ENCODE measurements around the gene NFIC. TPM values are rescaled to one million over a fixed set of nuclear protein-coding genes. Genes with fewer than 3 reads are reported as not detected.

The NFIC gene
- total RNA-seq, 1 donor from 2014 or later, result 12.7 TPM

- intact Hi-C loops (cut with micrococcal nuclease), result loop anchor here (1.0 kb wide), 1 partner anchor 77 kb away; no protein-coding TSS in a partner anchor
Measured at GRCh38 chr19:3358689-3359014, 7.7 kb upstream of the NFIC start.

GRCh38 chr19:3359015-3359918 lies 7.1 kb upstream of the NFIC start:
- intact Hi-C loops (cut with micrococcal nuclease), result loop anchor here (1.0 kb wide), 1 partner anchor 76 kb away; no protein-coding TSS in a partner anchor

- intact Hi-C loops (cut with micrococcal nuclease), result loop anchor here (1.0 kb wide), 1 partner anchor 75 kb away; no protein-coding TSS in a partner anchor
Measured at GRCh38 chr19:3359919-3360420, 6.4 kb upstream of the NFIC start.

- intact Hi-C loops (cut with micrococcal nuclease), result no loop called here
Measured at GRCh38 chr19:3360421-3361383, 5.7 kb upstream of the NFIC start.

- intact Hi-C loops (cut with micrococcal nuclease), result no loop called here
Measured at GRCh38 chr19:3361384-3362216, 4.8 kb upstream of the NFIC start.

GRCh38 chr19:3362217-3362906 lies 4.0 kb upstream of the NFIC start:
- intact Hi-C loops (cut with micrococcal nuclease), result no loop called here

- intact Hi-C loops (cut with micrococcal nuclease), result no loop called here
Measured at GRCh38 chr19:3363841-3364500, 2.4 kb upstream of the NFIC start.

GRCh38 chr19:3364501-3364858 lies 1.9 kb upstream of the NFIC start:
- intact Hi-C loops (cut with micrococcal nuclease), result no loop called here

- intact Hi-C loops (cut with micrococcal nuclease), result no loop called here
Measured at GRCh38 chr19:3365093-3365835, 1.1 kb upstream of the NFIC start.

- intact Hi-C loops (cut with micrococcal nuclease), result no loop called here
Measured at GRCh38 chr19:3366753-3367627, 607 bp downstream of the NFIC start.

GRCh38 chr19:3367628-3368440 lies 1.5 kb downstream of the NFIC start:
- intact Hi-C loops (cut with micrococcal nuclease), result no loop called here

- intact Hi-C loops (cut with micrococcal nuclease), result no loop called here
Measured at GRCh38 chr19:3368441-3368795, 2.0 kb downstream of the NFIC start.

GRCh38 chr19:3368848-3369336 lies 2.5 kb downstream of the NFIC start:
- intact Hi-C loops (cut with micrococcal nuclease), result no loop called here

GRCh38 chr19:3369337-3370213 lies 3.2 kb downstream of the NFIC start:
- intact Hi-C loops (cut with micrococcal nuclease), result no loop called here

- intact Hi-C loops (cut with micrococcal nuclease), result no loop called here
Measured at GRCh38 chr19:3370214-3370720, 3.9 kb downstream of the NFIC start.
